Measurements from ENCODE around the gene STARD9.

STARD9 gene

DNA sequence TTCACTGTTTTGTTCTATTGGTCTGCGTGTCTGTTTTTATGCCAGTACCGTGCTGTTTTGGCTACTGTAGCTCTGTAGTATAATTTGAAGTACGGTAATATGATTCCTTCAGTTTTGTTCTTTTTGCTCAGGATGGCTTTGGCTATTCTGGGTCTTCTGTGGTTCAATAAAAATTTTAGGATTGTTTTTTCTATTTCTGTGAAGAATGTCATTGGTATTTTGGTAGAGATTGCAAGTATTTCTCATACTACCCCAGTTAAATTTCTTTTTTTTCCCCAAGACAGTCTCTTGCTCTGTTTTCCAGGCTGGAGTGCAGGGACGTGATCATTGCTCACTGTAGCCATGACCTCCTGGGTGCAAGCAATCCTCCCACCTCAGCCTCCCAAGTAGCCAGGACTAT is 53.4 kb downstream of the STARD9 start:
- DNase-seq = no peak

GRCh38 chr15:42632105-42632675 is 56.8 kb downstream of the STARD9 start:
- DNase-seq = no peak

GRCh38 chr15:42640109-42640508 is 64.7 kb downstream of the STARD9 start:
- DNase-seq = no peak

DNA sequence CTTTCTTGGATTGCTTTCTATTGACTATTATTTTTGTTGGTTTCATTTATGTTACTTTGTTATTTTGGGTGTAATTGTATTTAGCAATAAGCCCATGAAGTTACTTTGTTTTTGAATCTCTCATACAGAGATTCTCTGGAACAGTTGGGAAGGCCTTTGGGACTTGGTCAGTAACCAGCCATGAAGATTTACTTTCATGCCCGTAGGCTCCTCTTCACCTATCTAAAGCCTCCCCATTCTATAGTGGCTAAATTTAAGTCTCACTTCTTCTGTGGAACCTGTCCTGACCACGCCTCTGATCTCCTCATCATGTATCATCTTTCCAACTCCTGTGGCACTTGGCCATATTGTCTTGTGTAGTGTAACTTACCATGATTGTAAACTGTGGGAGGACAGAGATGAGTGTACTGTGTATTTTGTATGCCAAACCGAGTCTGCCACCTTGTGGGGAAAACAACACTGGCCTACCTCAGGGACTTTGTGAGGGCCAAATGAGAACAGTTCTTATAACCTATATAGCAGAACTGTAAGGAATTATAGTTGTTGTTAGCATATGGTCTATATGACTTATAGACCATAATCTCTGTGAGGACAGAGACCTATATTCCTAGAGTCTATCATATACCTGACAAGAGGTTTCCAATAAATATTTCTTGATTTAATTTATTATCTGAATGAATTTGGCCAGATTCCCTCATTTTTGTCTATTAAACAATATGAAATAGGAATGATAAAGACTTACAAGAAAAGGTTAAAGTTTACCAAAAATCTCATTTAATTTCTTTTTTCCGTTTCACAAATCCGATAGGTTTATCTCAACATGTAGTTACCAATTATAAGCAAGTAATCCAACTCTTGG is 75.0 kb downstream of the STARD9 start:
- peak in 3 of 5 donors; percentile 9 to 75 (median 29) for DNase-seq

DNA sequence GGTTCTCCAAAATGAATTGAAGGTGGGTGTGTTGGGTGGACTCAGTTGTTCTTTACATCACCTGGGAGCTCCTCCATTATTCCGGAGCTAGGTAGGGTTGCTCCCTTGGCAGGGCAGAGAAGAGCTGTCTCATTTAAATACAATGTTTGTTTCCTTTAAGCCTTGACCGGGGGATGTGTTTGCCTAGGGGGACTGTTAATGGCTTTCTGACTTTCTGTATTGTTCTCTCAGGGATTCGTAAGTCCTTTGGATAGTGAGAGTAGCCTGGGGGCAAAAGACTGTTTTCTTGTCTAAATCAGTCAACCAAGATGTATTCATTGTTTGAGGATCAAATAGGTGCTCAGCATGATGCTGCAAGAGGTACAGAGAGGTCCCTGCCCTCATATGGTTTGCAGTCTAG is 90.4 kb downstream of the STARD9 start:
- DNase-seq = no peak

DNA sequence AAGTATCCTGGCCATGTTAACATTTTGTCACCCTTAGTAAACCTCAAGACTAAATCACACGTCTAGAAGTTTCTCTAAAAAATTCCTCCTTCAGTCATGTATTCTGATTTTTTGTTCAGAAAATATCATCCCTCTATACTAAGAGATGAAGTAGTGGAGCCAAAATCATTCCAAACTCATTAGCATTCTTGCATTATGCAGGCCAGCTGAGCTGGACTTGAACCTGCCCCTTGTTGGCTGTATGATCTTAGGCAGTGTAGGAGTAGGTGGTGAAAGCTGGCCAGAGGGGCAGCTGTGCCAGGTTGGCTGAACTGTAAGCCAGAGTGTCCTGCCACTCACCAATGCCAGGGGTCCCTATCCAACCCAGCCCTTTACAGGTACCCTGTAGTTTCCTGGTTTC is 92.4 kb downstream of the STARD9 start:
- DNase-seq = no peak

GRCh38 chr15:42670451-42670850 is 95.0 kb downstream of the STARD9 start:
- DNase-seq = no peak

DNA sequence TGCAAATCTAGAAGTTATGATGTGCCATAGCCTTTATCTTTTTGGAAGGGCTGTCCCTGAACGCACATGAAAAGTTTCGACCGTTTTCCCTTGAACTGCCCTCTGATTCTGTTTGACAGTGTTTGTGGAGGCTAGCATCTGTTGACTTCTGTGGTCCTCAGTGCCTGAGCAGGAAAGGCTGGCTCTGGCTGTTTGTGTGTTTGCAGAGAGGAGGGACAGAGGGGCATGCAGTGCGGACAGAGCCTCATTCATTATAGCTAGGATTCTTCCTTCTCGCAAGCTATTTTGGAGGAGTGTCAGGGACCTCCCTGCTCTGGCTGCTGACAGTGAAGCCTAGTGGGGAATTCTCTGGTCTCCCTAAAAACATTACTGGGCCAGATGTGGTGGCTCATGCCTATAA is 97.0 kb downstream of the STARD9 start:
- DNase-seq = no peak

- DNase-seq = no peak
Measured at GRCh38 chr15:42674472-42674871, 99.1 kb downstream of the STARD9 start.

DNA sequence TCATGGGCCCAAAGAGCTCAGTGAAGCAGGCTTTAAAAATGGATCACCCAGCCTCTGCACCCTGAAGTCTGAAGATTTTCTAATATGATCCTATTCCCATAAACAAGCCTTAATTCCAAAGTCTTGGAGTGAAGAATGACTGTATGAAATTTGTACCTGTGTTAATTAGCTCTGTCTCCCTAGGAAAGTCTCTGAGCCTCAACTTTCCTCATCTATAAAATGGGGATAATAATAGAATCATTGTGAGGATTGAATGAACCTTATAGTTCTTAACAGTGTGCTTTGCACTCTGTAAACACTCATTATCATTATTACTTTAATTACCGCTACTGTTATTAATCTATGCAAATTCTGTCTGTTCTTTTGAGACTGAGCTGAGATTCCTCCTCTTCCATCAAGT is 99.6 kb downstream of the STARD9 start:
- no peak for DNase-seq

DNA sequence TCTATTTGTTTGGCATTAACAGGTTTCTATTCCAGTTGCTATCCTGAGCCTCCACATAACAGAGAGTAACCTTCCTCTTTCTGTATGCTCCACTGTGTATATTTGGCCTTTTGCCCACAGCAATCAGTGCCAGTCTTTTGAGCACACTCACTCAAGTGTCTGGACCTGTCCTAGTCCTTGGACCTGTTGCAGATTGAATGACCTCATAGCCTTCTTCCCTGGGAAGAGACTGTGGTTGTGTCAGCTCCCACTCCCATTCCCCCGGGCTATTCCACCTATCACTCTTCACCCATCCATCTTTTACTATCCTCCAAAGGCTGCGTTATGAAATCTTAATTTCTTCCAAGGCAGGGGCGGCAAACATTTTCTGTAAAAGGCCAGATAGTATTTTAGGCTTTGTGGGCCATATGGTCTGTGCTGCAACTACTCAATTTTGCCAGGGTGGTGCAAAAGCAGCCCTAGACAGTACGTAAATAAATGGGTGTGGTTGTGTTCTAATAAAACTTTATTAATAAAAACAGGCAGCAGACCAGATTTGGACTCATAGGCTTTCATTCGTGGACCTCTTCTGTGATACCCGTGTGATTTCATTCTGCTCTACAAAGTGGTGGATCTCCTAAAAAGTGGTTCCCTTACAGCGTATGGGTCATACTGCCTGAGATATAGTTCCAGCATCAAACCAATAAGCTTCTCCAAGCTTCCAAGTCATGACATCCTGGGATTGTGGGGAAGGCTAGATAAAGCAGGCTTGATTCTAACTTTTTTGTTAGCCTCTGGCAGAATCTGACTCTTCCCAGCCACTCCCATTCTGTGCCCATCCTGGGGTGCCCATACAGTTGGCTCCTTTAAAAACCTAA is 104.1 kb downstream of the STARD9 start:
- no peak for DNase-seq

- peak in 1 of 5 donors; percentile 81 for DNase-seq
Measured at GRCh38 chr15:42680142-42680482, 104.7 kb downstream of the STARD9 start.

DNA sequence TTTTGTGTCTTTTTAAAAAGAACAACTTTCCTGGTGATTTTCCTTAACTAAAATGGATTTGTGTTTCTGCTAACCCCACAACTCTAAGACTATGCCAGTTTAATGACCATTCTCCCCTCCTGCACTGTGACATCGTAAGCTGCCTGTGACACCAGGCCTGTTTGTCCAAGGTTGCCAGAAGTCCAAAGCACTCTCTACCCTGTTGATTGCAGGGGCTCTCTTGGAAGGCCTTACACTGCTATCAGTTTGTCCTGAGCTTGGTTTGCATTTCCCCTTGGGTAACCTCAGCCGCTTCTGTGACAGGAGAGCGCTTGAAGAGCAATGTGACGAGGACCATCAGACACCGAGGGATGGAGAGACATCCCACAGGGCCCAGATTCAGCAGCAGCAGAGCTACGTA is 105.7 kb downstream of the STARD9 start:
- no peak for DNase-seq

DNA sequence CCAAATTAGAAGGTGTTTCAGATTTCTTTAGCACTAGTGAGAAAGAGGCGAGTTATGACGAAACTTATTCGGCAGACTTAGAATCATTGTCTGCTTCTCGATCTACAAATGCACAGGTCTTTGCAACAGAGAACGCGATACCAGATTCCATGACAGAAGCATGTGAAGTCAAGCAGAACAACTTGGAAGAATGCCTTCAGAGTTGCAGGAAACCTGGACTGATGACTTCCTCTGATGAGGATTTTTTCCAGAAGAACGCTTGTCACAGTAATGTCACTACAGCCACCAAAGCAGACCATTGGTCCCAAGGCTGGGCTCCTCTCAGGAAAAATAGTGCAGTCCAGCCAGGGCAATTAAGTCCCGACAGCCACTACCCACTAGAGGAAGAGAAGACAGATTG is 110.9 kb downstream of the STARD9 start:
- no peak for DNase-seq

GRCh38 chr15:42687740-42688139 is 112.3 kb downstream of the STARD9 start:
- DNase-seq = no peak

DNA sequence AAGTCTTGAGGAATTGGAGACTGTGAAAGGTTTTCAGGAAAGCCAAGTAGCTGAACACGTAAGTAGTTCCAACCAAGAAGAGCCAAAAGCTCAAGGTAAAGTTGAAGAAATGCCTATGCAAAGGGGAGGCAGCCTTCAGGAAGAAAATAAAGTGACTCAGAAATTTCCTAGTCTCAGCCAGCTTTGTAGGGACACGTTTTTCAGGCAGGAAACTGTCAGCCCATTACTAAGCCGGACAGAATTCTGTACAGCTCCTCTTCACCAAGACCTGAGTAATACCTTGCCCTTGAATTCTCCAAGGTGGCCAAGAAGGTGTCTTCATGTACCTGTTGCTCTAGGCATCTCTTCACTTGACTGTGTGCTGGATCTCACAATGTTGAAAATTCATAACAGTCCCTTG is 112.9 kb downstream of the STARD9 start:
- no peak for DNase-seq

GRCh38 chr15:42691308-42691707 is 115.9 kb downstream of the STARD9 start:
- peak in 1 of 5 donors; percentile 16 for DNase-seq

DNA sequence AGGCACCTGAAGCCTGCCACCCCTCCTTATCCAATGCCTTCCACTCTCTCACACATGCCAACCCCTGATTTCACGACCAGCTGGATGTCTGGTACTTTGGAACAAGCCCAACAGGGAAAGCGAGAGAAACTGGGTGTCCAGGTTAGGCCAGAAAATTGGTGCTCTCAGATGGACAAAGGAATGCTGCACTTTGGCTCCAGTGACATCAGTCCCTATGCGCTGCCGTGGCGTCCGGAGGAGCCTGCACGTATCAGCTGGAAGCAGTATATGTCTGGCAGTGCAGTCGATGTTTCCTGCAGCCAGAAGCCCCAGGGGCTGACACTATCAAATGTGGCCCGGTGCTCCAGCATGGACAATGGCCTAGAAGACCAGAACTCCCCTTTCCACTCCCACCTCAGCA is 116.4 kb downstream of the STARD9 start:
- no peak for DNase-seq

- no peak for DNase-seq
Measured at GRCh38 chr15:42692536-42692935, 117.1 kb downstream of the STARD9 start.

DNA sequence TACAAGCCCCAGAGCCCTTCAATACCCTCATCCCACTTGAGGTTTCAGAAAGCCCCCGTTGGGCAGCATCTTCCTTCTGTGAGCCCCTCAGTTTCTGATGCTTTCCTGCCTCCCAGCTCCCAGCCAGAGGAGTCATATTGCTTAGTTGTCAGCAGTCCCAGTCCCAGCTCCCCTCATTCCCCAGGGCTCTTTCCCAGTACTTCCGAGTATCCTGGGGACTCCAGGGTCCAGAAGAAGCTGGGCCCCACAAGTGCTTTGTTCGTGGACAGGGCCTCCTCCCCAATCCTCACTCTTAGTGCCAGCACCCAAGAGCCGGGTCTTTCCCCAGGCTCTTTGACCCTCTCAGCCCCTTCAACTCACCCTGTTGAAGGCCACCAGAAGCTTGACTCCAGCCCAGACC is 117.6 kb downstream of the STARD9 start:
- no peak for DNase-seq

DNA sequence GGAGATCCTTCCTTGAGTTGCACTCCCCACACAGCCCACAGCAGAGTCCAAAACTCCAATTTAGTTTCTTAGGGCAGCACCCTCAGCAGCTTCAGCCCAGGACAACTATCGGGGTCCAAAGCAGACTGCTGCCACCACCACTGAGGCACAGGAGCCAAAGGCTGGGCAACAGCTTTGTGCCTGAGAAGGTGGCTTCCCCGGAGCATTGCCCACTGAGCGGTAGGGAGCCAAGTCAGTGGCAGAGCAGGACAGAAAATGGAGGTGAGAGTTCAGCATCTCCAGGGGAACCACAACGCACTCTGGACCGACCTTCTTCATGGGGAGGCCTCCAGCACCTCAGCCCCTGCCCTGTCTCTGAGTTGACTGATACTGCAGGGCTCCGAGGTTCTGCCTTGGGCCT is 118.1 kb downstream of the STARD9 start:
- no peak for DNase-seq

DNA sequence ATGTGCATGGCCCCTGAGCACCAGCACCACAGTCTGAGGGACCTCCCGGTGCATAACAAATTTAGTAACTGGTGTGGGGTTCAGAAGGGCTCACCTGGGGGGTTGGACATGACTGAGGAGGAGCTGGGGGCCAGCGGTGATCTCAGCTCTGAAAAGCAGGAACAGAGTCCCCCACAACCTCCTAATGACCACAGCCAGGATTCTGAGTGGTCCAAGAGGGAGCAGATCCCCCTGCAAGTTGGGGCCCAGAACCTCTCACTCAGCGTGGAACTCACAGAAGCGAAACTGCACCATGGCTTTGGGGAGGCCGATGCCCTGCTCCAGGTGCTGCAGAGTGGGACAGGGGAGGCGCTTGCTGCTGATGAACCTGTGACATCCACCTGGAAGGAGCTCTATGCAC is 118.5 kb downstream of the STARD9 start:
- no peak for DNase-seq

GRCh38 chr15:42694398-42694797 is 119.0 kb downstream of the STARD9 start:
- DNase-seq = no peak

Data from T-helper 1 cell (primary cell).